ENCODE results near the gene FAM216B.
A peak's percentile ranks its signal among the peaks of the same experiment; 100 is the strongest.
"Not testable (repeated sequence)": the region's sequence is repeated elsewhere in the genome, so short reads cannot be mapped to it uniquely, and the experiment has no call there.

The FAM216B gene

DNA sequence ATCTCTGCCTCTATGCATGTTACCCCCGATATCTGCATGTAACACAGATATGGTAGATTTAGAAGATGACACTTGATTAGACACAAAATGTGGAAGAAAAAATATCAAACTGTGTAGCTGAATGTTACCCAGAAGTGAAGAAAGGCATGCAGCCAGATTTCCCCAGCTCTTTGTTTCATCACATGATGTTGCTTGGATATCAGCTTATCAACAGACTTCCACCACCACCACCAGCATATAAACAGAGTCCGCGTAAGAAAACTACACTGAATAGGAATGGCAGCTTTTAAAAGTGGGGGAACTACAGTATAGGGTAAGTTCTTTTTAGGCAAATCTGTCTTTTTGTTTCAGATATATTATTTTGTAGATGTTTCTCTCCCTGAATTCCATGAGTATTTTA, at the start of gene FAM216B:
Gene FAM216B (plus strand): TSS at position 233 of the 400 bp plus-strand sequence. CDS start 2,484 bp downstream, outside the sequence.
- DNase-seq: no peak

DNA sequence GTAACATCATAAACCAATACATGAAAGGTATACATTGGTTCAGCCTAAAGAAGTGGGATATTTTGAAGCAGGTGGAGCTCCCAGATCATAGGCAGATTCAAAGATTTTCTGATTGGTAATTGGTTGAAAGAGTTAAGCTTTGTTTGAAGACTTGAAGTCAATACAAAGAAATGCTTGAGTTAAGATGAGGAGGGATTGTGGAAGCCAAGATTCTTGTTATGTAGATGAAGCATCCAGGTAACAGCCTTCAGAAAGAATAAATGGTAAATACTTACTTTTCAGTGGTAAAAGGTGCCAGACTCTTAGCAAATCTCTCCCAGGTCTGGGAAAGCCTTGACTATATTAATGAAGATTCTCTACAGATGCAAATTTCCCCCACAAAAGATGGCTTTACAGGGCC, 49.3 kb upstream of the FAM216B start:
- no peak for DNase-seq

DNA sequence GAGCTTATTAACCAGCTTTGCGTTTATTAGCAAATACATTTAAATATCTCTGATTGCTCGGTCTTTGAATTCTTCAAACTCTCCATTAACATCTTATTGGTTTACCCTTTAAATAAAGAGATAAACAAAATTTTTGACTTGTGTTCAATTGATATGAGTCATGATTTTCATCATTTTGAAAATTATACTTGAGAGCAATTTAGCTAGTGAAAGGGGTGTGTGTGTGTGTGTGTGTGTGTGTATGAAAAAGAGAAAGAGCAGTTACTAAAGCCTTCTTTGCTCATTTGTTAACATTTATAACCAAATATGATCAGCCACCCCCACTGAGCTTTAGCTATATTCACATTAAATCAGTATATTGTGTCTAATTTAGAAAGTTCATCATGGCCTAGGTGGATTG, 48.3 kb upstream of the FAM216B start:
- DNase-seq: no peak

DNA sequence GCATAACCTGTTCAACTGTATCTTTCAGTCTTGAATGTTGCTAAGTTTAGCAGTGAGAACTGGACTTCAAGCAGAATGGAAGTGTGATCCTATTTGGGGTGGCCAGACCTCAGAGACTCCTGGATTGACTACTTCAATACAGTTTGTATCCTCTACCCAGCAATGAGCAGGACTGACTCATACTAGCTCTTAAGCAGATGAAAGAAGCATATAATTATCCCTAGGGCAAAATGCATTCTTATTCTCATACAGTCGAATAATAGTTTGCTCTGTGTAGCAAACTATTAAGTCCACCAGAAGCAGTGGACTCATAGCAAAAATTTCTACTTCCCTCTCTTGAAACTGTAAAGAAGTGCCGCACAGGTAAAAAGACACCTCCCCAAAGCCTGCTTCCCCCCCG, 46.4 kb upstream of the FAM216B start:
- no peak for DNase-seq

DNA sequence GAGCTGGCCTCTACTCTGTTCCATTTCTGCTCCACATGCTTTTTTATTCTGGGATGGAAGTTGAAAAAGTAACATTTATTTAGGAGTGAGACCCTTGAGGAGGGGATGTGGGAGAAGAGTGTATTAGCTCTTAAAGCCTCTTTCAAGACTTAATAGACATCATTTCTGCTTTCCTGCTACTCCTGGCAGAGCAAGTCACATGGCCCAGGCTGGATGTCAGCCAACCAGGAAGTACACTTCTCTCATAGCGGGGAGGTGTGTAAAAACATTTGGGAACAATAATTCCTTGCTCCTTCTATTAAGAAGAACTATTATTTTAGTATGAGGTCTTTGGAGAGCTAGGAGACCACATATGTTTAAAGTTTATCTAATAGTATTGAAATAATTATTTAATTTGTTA, 40.6 kb upstream of the FAM216B start:
- DNase-seq: peak; percentile 52

DNA sequence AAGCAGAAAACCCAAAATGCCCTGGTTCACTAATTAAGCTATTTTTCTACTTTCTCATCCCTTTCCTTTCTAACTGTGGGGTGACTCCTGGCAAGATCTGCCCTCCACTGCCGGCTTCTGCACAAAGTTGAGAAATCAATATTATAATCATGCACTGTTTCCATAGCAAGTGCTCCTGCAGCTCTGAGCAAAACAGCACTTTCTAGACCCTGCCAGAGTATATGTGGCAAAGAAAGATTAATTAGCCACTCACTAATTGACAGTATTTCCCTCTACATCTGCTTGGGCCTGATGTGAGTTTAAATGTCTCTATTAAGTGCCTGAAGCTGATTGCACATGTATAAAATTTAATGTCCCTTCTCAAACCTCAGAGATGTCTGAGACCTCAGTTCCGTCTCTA, 39.5 kb upstream of the FAM216B start:
- DNase-seq: no peak

DNA sequence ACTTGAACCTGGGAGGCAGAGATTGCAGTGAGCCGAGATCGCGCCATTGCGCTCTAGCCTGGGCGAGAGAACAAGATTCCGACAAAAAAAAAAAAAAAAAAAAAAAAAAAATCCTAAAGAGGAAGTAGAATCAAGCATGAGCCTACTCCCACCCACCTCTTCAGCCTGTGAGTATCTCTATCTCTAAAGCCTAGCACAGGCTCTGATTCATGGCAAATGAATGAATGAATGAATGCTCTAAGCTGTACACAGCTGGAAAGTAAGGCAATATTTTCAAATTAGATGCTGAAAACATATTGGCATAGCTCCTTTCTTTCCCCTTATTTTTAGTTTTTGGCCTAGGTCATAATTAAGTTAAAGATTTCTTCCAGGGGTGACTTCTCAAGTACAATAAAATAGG, 35.7 kb upstream of the FAM216B start:
- peak; percentile 38 for DNase-seq

DNA sequence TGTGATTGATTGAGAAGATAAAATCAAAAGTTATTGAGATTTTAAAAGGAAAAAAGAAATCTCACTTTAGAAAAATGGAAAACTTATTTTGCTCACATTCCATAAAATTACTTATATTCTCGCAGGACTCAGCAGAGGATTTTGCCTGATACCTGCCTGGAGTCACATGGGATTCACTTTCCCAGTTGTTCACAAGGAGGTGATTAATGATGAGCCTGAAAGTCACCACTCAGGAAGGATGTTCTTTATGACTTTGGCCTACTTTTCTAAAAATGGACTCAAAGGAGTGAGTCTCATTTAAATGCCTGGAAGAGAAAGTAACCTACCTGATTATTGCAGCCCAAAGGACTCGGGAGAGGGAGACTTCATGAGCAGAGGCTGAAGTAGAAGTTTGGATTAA, 34.5 kb upstream of the FAM216B start:
- no peak for DNase-seq

DNA sequence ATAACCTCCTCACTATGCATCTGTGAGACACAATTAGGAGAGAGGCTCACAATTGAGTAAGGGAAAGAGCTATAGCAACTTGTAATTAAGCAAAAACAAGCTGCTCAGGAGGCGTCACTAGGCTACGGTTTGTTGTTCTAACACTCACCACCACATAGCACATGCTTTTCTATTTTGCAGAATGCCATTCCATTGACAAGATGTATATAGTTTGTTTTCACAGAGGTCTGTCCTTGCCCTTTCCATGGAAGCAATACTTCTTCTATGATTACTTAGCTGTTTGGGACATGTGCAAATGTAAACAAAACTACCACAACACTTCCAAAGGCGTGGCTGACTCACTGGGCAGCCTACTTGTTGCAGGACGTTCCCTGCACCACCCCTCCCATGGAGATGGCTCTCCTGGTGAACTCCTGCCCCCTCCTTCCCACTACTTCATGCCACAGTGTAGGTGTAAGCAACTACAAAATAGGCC, 33.9 kb upstream of the FAM216B start:
- DNase-seq: no peak

DNA sequence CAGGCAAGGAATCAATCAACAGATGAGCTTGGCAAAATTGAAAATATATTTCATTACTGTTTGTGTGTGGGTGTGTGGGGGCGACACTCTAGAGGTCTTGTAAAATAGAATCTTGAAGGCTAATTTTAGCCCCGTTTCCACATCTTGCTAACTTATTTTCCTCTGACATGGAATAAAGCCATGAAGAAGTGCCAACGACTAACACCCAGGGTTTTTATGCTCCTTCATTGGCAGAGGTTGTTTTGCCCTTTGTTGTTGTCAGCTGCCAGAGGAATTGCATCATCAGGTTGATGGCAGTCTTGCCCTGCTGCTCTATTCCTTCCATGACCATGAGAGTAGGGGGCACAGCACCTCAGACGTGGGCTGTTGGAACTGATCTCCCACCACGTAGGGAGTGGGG, 30.6 kb upstream of the FAM216B start:
- no peak for DNase-seq

DNA sequence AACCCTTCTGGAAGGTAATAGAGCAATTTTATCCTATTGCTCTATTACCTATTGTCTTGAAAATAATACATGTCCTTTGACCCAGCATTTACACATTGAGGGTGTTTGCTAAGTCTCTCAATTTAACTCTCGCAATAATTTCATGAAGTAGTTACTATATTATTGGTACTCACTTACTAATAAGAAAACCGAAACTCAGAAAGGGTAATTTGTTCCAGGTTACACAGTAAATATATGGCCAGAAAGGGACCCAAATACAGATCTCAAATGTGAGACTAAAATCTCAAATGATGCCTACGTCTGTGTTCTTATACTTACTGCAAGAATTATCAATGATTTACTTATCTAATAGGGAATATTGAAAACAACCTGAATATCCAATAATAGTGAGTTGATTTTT, 29.7 kb upstream of the FAM216B start:
- DNase-seq: no peak

DNA sequence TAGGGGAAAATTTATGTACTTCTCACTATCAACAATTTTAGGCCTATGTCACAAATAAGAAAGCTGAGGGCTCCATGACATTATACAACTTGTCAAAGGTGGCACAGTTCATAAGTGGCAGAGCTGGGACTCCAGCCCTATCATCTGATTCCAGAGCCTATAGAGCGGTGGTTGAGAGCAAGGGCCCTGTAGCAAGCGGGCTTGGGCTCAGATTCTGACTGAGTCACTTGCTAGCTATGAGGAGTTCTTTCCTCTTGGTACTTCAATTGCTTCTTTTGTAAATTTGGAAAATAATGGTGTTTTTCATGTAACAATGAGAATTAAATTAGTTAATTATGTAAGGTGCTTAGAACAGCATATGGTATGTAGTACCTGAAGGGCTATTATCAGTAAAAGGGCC, 28.7 kb upstream of the FAM216B start:
- no peak for DNase-seq

DNA sequence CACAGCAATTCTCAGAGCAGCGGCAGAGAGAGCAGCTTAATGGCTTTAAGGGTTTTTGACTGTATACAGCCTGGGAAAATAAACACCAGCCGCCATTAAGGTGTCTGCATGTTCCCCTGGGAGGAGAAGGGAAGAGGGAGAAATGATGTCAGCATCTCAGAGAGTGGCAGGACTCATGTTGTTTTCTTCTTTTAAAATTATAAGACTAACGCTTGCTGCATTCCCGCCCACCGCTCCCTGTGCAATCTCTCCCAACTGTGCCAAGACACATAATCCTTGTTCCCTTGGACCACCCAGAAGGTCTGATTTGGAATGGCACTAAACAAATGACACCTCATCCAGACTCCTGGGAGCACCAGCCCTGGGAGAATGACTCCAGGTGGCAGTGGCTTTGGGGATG, 27.7 kb upstream of the FAM216B start:
- DNase-seq: no peak

DNA sequence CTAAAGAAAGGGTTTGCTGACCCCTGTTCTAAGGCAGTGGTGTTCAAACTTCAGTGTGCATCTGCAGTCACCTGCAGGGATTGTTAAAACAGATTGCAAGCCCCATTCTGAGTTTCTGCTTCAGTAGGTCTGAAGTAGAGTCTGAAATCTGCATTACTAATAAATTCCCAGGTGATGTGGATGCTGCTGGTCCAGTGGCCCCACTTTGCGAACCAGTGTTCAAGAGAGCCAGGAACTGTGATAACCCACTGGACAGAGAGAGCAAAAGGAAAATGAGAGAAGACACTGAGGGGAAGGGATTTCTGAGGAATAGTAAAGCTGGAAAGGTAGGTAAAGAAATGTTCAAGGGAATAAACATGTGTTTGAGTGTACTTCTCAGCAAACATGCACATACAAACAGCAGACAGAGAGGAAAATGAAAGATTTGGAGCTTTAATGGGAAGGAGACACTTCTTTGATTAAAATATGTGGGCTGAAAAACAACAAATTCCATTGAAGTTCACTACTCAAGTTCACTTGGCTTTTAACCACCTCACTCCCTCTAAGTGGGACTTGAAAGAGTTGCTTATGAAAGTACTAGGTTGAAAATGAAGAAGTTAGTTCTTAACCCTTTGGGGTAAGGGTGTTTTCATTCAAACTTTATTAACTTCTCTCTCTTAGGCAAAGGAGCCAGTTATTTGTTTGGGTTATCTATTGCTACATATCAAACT, 26.4 kb upstream of the FAM216B start:
- DNase-seq: no peak

DNA sequence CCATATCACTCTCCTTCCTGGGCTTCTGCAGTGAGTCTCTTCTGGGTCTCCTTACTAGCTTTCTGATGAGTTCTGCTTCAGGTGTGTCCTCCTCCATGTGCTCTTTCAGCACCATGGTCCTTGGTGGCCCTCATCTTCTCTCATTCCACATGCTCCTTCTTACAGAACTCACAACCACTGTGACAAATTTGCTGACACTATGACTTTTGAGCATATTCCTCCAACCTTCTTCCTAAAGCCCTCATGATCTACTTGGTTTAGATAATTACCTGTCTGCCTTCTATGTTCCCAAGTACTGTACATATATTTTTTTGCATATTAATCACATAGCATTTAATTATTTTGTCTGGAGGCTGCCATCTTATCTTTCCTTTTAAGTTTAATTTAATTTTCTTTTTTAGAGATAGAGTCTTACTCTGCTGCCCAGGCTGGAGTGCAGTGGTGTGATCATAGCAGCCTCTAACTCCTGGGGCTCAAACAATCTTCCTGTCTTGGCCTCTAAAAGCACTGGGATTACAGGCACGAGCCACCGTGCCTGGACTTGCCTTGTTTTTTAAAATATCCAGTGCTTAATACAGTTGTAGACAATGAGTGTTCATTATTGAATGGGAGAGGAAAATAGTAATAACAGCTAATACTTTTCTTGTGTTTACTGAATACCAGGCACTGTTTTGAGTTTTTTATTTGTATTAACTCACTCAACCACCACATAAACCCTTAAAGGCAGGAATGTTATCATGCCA, 23.5 kb upstream of the FAM216B start:
- DNase-seq: no peak

DNA sequence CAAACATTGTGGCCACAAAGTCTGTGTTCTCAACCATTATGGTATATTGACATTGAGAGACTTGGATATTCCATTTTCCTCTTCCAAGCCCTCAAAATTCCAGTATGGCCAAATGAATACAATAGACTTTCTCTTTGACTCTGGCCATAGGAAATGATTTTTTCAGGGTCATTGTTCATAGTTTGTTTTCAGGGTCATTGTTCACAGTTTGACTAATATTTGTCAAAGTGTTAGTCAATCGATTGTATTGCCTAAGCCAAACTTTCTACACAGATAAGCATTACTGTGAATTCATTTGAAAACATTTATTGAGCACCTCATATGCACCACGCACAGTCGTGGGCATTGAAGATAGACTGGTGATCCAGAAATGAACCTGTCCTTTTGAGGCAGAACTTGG, 22.9 kb upstream of the FAM216B start:
- DNase-seq: no peak

DNA sequence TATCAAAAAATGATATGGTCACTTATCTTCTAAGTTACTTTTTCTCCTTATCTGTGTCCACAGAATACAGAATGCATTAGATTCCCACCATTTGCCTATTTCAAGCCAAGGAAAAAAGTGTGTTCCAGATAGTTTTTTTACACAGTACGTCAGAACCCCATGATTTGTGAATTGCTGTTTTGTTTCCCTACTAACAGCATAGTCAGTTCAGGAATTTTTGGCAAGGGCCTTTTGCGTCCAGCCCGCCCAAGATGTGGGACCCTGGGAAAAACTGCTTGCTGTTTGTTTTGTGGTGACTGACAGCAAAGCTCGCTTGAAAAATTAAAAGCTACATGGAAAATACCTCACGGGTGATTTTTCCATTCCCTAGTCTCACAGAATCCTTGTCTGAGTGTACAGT, 20.4 kb upstream of the FAM216B start:
- no peak for DNase-seq

DNA sequence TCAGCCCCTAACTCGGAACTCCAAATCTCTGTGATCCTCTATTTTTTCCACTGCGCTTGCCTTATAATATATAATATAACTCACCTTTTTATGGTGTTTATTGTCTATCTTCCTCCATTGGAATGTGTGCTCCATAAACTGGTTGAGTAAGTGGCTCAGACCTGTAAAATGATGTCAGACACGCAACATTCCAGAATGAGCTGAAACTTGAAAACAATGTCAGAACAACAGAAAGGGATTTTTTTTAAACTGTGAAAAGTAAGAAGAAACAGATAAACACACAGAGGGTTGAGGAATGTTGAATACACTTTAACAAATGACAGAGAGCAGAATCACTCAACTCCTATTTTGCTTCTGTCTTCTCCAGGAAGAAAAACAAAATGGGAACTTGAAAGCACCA, 19.1 kb upstream of the FAM216B start:
- no peak for DNase-seq

DNA sequence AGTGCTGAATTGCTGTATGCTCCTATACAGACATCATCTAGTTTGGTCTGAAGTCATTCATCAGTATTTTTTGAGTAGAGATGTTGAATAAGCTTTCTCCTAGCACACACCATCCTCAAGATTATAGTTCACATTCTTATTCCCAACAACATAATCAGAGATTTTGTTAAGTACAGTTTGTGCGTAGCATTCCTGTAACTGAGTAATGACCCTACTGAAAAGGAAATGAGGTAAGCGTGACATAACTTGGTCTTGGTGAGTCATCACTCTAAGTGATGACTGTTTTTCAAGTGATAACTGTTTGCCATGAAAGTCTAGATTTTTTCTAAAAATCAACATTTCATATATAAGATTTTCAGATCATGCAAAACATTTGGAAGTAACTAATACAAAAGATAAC, 18.5 kb upstream of the FAM216B start:
- peak; percentile 59 for DNase-seq

DNA sequence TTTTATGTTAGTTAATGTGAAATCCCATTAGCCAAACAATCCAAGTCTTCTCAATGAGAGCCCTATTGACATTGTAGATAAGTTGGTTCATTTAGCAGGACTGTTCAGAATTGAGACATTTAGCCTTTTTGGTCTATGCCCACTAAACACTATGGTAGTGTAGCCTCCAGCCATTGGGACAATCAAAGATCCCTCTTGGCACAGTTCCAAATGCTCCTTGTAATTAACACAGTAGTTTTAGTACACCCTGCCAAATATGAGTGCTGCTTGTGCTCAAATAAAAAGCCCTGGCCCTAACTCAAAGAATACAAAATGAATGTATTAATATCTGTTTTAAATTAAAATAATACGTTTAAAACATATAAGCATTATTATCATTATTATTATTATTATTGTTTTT, 15.4 kb upstream of the FAM216B start:
- no peak for DNase-seq

DNA sequence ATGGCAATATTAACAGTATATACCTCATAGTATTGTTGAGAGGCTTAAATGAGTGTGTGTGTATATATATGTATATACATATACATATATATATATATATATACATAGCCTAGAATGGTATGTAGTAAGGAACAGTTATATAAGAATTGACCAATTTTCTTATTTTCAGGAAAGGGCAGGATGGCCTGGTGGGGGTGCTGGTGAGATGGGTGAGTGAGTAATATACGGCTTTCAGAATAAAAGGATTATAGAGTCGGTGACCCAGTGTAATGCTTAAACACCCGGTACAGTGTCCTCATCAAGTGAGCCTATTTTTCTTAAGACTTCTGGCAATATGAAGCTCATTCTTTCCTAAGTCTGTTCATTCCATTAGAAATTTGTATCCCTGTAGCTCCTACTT, 11.7 kb upstream of the FAM216B start:
- DNase-seq: no peak

DNA sequence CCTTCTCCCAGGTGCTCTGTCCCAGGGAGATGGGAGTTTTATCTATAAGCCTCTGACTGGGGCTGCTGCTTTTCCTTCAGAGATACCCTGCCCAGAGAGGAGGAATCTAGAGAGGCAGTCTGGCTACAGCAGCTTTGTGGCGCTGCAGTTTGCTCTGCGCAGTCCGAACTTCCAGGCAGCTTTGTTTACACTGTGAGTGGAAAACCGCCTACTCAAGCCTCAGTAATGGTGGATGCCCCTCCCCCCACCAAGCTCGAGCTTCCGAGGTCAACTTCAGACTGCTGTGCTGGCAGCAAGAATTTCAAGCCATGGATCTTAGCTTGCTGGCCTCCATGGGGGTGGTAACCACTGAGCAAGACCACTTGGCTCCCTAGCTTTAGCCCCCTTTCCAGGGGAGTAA, 4.8 kb upstream of the FAM216B start:
- DNase-seq: not testable (repeated sequence)

DNA sequence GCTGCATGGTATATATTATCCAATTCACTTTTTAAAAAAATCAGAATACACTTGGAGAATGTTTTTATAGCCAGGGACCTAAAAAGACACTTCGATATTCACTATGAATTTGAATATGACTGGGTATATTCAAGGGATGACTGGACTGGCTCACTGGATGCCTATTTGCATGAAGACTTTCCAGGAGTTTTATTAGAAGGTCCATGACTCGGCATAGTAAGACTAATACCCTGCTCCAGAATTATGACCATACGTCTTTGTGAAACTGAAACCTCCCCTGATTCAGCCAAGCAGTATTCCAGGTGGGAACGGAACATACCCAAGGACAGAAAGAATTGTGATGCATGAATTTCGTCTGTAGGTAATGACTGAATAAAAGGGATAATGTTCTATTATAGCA, 3.9 kb upstream of the FAM216B start:
- DNase-seq: no peak

DNA sequence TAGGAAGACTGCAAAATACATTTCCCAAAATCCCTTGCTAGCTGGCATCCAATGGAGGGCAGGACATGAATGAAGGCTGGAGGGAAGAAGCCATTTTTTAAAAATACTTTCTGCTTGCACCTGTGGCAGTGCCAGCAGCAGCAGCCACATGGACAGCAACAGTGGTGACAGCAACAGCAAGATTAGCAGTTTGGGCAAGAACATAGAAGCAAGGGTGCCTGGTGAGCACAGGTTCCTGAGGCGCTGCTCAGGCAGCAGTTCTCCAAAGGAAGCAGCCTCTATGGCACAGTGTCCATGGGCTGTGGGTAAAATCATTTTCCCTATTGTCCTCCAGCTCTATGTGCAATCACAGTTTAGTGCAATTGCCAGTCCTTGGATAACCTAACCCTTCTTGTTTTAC, 1.3 kb upstream of the FAM216B start:
- no peak for DNase-seq

DNA sequence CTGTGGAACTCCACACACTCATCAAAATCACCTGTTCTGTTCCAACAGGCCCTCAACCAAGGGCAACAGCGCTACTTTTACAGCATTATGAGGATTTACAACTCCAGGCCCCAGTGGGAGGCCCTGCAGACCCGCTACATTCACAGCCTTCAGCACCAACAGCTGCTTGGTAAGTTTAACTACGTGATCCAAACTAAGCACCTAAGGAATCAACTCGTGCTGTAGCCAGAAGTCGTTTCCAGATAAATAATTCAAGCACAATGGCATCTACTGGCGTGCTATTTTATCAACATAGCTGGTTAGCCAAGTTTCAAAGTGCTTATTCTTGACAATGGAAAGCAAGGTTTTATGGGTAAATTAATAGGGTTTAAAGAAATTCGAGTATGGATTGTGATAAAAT, 5.3 kb downstream of the FAM216B start:
- no peak for DNase-seq

All from suppressor macrophage treated with lipopolysaccharide for 4 hours (primary cell).